ENCODE measurements around the gene CLDN6.

The CLDN6 gene

GRCh38 chr16:2990891-2991290, 27.1 kb downstream of the CLDN6 start:
- no peak for DNase-seq (ENCODE audit: low read depth in 1 of 2, low spot score in 1 of 2)

- DNase-seq (ENCODE audit: low read depth in 1 of 2, low spot score in 1 of 2), result no peak
Measured at GRCh38 chr16:2988590-2989099, 29.3 kb downstream of the CLDN6 start.

GRCh38 chr16:2987833-2988232, 30.1 kb downstream of the CLDN6 start:
- DNase-seq (ENCODE audit: low read depth in 1 of 2, low spot score in 1 of 2), result no peak

- DNase-seq (ENCODE audit: low read depth in 1 of 2, low spot score in 1 of 2), result no peak
Measured at GRCh38 chr16:2987286-2987685, 30.7 kb downstream of the CLDN6 start.

- no peak for DNase-seq (ENCODE audit: low read depth in 1 of 2, low spot score in 1 of 2)
Measured at GRCh38 chr16:2986623-2987188, 31.3 kb downstream of the CLDN6 start.

DNA sequence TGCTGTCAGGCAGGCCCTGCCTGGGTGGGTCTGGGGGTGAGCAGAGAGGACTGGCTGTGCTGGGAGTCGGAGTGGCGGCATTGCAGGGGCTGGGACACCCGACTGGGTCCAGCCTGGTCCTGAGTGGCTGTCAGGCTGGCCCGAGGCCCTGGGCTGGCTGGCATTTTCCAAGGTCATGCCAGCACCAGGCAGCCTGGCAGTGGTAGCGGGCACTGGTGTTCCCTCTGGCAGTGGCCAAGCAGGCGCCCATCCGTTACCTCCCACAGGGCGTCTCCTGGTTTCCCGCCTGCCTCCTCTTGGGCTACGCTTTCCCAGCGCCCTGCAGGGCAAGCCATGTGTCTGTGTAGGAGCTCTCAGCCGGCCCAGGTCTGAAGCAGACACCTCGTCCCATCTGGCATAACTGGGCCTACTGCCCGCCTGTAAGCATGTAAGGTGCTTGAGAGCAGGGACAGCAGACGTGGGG, 32.1 kb downstream of the CLDN6 start:
- DNase-seq (ENCODE audit: low read depth in 1 of 2, low spot score in 1 of 2), result no peak

DNA sequence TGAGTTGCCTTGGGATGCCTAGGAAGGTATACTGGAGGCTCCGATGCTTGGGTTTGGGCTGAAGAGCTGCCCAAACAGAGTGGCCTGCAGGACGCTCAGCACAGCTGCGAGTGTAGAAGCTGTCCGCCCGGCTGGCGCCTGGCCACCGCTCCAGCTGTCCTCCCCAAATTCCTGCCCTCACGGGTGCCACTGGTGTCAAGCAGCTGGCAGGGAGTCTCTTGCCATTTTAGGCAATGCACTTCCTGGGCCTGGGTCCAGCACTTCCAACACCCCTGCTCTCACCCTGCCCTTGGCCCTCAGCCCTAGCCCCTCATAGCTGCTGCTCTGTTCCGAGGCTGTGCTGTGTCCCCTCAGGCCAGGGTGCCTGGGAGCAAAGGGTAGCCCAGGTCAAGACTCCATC, 32.5 kb downstream of the CLDN6 start:
- no peak for DNase-seq (ENCODE audit: low read depth in 1 of 2, low spot score in 1 of 2)

- DNase-seq (ENCODE audit: low read depth in 1 of 2, low spot score in 1 of 2), result peak; percentile 49 to 60
Measured at GRCh38 chr16:2983706-2984136, 34.3 kb downstream of the CLDN6 start.

DNA sequence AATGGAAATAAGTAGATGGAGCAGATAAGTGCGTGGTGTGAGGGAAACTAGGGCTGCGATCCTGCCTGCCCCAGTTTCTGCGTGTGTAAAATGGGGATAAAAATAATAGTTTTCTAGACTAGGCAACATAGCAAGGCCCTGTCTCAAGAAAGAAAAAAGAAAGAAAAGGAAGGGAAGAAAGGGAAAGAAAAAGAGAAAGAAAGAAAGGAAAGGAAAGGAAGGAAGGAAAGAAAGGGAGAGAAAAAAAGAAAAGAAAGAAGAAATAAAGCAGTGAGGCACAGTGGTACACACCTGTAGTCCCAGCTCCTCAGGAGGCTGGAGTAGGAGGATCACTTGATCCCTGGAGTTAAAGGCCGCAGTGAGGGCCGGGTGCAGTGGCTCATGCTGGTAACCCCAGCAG, 35.6 kb downstream of the CLDN6 start:
- DNase-seq (ENCODE audit: low read depth in 1 of 2, low spot score in 1 of 2), result no peak

DNA sequence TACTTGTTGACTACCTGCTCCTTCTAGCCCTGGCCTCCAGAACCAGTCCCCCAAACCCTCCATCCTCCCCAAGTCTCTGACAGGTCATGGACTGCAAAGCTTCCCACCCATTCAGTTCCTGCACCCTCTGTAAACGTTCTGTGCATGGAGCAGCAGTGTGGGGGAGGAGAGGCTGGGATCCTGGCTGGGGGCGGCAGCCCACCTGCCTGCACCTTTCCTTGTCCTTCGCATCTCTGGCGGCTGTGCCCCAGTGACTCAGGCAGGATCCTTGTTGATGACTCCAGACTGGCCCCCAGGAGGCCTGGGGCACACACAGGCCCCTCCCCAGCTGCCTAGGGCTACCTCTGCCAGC, 36.1 kb downstream of the CLDN6 start:
- DNase-seq (ENCODE audit: low read depth in 1 of 2, low spot score in 1 of 2), result no peak

- no peak for DNase-seq (ENCODE audit: low read depth in 1 of 2, low spot score in 1 of 2)
Measured at GRCh38 chr16:2981177-2981898, 36.6 kb downstream of the CLDN6 start.

DNA sequence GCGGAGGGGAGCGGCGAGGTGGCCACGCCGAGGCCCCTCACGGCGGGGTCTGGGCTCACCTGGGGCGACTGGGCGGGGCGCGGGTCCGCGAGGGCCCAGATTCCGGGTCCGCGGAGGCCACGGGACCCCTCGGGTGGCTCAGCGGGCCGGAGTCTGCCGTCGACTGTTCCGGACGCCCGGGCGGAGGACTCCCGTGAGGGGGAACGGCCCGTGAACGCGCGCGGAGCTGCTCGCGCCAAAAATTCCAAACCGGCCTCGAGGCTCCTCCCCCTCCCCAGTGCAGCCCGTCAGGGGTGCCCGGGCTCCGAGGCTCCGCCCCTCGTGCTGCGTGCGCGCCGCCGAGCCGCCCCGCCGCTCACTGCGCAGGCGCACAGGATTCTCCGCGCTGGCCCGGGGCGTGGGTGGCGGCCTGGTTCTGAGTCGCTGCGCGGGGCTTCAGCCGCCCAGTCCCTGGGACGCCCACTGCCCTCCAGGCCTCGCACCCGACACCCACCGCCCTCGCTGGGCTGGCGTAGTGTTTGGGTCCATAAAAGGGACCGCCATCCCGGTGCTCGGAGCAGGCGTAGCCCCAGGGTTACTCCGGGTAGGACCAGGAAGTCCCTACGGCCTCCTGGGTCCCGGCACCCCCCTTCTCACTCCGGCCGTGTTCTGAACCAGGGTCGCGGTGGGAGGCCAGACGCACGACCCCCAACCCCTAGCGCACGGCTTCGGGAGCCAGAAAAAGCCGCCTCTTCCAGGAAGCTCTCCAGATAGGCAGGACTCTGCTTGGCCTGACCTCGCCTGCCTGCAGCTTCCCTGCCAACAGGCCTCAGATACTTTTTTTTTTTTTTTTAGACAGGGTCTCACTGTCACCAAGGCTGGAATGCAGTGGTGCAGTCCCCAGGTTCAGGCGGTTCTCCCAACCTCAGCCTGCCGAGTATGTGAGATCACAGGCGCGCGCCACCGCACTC, 37.5 kb downstream of the CLDN6 start, which contains the start of gene PKMYT1:
TSS of gene PKMYT1 (minus strand) at position 220 of the 950 bp plus-strand sequence. CDS start 789 bp downstream, outside the sequence.
- DNase-seq (ENCODE audit: low read depth in 1 of 2, low spot score in 1 of 2), result peak; percentile 93 to 95

- DNase-seq (ENCODE audit: low read depth in 1 of 2, low spot score in 1 of 2), result no peak
Measured at GRCh38 chr16:2979669-2980226, 38.2 kb downstream of the CLDN6 start.

DNA sequence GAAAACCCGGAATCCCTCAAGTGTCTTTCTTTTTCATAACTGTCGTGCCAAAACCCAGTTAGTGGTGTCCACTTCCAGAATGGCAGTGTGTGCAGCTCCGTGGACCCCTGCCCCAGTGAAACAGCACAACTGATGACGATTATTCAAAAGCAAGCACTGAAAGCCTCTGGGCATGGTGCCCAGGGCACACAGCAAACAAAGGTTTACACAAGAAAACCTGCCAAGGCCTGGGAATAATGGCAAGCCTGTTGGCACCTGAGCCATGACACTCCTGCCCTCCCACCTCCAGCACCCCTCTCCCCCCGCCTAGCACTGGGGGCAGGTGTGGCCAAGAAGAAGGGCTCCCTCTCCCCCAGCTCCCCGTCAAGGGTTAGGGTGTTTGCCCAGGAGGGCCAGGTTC, 40.5 kb downstream of the CLDN6 start:
- DNase-seq (ENCODE audit: low read depth in 1 of 2, low spot score in 1 of 2), result no peak

DNA sequence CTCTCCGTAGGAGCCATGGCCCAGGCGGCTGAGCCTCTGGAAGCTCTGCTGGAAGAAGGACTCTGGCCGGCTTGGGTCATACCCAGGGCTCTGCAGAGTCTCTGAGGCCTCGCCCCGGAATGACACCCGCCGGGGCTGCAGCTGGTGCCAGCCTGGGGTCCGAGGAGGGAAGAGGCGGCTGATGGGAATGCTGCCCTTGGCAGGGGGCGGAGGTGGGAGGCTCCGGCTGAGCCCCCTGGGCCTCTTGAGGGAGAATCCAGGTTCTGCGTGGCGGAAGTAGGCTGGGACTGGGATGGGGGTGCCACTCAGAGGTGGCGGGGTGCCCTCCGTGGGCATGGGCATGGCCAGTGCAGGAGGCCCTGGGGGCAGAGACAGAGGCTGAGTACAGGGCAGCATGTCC, 41.3 kb downstream of the CLDN6 start:
- DNase-seq (ENCODE audit: low read depth in 1 of 2, low spot score in 1 of 2), result no peak

DNA sequence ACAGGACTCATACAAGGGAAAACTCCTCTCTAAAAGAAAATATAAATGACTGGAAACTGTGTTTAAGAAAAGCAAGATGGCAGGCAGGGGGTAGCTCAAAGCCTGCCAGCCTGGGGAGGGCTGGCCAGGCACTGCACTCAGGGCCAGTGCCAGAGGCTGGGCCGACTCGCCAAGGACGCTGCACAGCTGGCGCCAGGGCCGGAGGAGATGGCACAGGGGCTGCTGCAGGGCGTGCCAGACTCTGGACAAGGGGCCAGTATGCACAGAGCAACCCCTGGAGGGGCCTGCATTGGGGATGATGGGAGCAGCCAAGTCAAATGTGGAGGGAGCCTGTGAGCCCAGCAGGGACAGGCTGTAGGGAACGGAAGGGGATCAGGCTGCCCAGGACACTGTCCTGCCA, 41.8 kb downstream of the CLDN6 start:
- no peak for DNase-seq (ENCODE audit: low read depth in 1 of 2, low spot score in 1 of 2)

DNA sequence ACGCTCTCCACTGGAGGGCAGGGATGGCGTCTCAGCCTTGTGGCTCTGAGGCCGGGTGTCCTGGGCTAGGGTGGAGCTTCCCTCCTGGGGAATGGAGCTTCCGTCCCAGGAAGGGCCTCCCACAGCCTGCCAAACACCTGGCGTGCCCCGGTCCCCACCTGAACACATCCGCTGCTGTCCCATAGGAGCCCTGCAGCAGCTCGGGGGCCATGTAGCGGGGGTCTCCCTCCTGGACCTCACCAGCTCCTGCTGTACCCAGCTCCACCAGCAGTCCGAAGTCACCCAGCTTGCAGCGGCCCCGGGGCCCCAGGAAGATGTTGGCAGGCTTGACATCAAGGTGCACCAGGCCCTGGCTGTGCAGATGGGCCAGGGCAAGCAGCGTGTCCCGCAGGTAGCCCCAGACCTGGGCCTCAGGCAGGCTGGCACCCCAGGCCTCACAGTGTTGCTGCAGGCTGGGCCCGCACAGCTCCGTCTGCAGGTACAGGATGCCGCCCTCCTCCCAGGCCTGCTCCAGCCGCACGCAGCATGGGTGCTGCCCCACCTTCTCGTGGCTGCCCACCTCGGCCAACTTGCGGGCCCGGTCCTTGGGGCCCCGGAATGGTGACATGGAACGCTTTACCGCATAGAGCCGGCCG, 42.7 kb downstream of the CLDN6 start:
- DNase-seq (ENCODE audit: low read depth in 1 of 2, low spot score in 1 of 2), result no peak

DNA sequence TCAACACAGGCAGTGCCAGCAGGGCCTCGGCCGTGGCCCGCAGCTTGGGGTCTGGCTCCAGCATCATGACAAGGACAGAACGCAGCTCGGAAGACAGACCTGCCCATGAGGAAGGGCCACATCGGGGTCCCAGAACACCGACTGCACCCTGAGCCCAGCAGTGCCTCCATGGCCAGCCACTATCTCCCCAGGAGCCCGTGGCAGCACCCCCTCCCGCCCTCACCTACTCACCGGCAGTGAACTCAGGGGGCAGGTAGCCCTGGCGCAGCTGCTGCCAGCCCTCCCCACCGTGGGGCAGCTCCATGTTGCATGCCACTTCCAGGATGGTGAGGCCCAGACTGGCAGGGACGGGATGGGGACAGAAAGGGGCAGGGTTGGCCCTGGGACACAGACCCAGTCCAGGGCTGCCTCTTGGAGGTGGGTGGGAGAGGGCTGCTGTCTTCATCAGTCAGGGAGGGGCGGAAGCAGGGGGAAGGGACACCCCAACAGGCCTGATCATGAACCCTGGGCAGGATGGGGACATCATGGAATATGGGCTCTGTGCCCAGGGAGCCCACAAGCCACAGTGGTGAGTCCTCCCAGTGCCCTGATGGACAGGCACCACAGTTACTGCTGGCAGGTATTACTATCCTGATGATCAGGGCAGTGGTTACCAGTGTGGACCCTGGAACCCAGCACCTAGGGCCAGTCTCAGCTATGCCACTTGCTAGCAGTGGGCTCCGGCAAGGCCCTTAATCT, 43.5 kb downstream of the CLDN6 start:
- DNase-seq (ENCODE audit: low read depth in 1 of 2, low spot score in 1 of 2), result no peak

DNA sequence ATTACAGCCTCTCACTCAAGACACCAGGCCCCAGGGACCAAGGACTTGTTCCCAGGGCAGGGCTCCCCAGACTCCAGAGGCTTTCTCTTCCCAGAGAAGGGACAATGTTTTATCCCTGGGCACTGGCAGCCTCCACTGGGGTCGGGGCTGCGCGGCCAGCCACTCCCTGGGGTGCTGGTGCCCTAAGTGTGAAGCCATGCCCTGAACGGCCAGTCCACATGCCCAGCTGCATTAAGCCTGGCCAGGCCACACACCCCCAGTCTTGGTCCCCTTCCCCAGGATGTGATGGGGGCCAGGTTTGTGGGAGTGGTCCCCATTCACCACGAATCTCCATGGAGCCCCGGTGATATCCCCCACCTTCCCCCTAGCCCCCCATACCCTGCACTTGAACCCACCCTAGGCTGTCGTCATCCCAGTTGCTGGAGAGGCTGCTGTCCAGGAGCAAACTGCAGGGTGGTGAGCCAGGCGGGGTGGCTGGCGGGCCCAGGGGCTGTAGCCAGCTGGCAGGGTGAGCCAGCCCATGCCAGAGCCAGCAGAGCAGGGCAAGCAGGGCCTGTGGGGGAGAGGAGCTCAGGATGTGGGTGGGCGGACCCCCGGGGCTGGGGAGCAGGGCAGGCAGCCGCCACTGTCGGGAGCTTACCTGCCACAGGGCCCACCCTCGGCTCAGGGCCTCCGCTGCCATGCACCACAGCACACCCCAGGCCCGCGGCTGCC, 44.2 kb downstream of the CLDN6 start:
- DNase-seq (ENCODE audit: low read depth in 1 of 2, low spot score in 1 of 2), result no peak

Measured in stimulated activated CD4-positive, alpha-beta T cell treated with anti-CD3 and anti-CD28 coated beads, Interleukin-15, amount 100 ng/mL, for 1 hour (primary cell).